Activated effector memory CD4-positive, alpha-beta T cell treated with anti-CD3 and anti-CD28 coated beads, Interleukin-2, amount 50 U/mL, for 16 hours (primary cell): Measurements from ENCODE around the gene BRSK1.

ENCODE experiments used
- DNase-seq: peaks from one replicate; pipeline ENCODE4 v3.0.0-alpha.2; 2020

Gene BRSK1

GRCh38 chr19:55283548-55284377, at the start of gene BRSK1:
BRSK1 (plus strand) TSS chr19:55283997; CDS start chr19:55284443, 446 bp downstream.
- DNase-seq, result peak; percentile 76

GRCh38 chr19:55238030-55238429, 45.8 kb upstream of the BRSK1 start:
- DNase-seq, result no peak

GRCh38 chr19:55239004-55239403, 44.8 kb upstream of the BRSK1 start:
- DNase-seq, result no peak

- DNase-seq, result no peak
Measured at GRCh38 chr19:55240713-55241020, 43.1 kb upstream of the BRSK1 start.

- DNase-seq, result no peak
Measured at GRCh38 chr19:55241143-55241934, 42.5 kb upstream of the BRSK1 start.

GRCh38 chr19:55241935-55242464, 41.8 kb upstream of the BRSK1 start:
- no peak for DNase-seq

- no peak for DNase-seq
Measured at GRCh38 chr19:55242517-55242916, 41.3 kb upstream of the BRSK1 start.

- no peak for DNase-seq
Measured at GRCh38 chr19:55244004-55244680, 39.7 kb upstream of the BRSK1 start.

- DNase-seq, result no peak
Measured at GRCh38 chr19:55245236-55245904, 38.4 kb upstream of the BRSK1 start.

- no peak for DNase-seq
Measured at GRCh38 chr19:55246462-55247451, 37.0 kb upstream of the BRSK1 start.

- DNase-seq, result no peak
Measured at GRCh38 chr19:55247621-55248099, 36.1 kb upstream of the BRSK1 start.

- no peak for DNase-seq
Measured at GRCh38 chr19:55248166-55248675, 35.6 kb upstream of the BRSK1 start.

- DNase-seq, result no peak
Measured at GRCh38 chr19:55248704-55249103, 35.1 kb upstream of the BRSK1 start.

GRCh38 chr19:55249841-55250240, 34.0 kb upstream of the BRSK1 start:
- no peak for DNase-seq

- DNase-seq, result no peak
Measured at GRCh38 chr19:55250262-55251036, 33.3 kb upstream of the BRSK1 start.

GRCh38 chr19:55251341-55252081, 32.3 kb upstream of the BRSK1 start:
- DNase-seq, result peak; percentile 83

- DNase-seq, result no peak
Measured at GRCh38 chr19:55252760-55253663, 30.8 kb upstream of the BRSK1 start.

GRCh38 chr19:55253842-55254624, 29.8 kb upstream of the BRSK1 start:
- peak; percentile 84 for DNase-seq
